Inferior parietal cortex (tissue), 1 donor: Measurements from ENCODE around the gene DGKQ.
"Not testable (repeated sequence)": the region's sequence is repeated elsewhere in the genome, so short reads cannot be mapped to it uniquely, and the experiment has no call there.

Source experiments
- DNase-seq: peaks from one replicate; pipeline ENCODE4 v3.0.0-alpha.2; 2016; ENCODE audit errors: extremely low spot score

Gene DGKQ

DNA sequence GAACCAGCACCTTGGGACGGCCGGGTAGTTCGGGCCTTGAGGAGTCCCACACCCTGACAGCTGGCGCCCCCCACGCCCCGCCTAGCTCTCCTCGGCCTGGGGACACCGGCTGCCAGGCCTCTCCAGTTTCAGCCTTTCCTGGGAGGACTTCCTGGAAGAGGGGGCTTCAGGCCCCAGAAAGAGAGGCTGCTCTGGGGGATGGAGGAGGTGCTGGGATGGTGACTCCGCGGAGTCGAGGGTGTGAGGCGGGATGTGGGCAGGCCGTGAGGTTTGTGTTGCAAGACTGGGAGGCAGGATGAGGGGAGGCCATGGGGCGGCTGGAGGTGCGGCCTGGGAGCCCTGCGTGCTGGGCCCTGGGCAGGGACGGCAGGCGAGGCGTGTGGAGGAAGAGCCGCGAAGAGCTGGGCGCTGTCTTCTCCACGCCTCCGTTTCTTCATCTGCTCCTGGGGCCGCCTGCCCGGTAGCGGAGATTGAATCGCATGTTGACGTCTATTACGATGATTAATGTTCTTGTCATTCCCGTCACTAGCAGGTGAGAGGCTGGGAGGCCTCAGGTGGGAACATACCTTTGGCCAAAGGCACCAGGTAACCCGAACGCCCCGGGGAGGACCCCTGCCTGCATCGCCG, 37.1 kb upstream of the DGKQ start:
- DNase-seq, result no peak

DNA sequence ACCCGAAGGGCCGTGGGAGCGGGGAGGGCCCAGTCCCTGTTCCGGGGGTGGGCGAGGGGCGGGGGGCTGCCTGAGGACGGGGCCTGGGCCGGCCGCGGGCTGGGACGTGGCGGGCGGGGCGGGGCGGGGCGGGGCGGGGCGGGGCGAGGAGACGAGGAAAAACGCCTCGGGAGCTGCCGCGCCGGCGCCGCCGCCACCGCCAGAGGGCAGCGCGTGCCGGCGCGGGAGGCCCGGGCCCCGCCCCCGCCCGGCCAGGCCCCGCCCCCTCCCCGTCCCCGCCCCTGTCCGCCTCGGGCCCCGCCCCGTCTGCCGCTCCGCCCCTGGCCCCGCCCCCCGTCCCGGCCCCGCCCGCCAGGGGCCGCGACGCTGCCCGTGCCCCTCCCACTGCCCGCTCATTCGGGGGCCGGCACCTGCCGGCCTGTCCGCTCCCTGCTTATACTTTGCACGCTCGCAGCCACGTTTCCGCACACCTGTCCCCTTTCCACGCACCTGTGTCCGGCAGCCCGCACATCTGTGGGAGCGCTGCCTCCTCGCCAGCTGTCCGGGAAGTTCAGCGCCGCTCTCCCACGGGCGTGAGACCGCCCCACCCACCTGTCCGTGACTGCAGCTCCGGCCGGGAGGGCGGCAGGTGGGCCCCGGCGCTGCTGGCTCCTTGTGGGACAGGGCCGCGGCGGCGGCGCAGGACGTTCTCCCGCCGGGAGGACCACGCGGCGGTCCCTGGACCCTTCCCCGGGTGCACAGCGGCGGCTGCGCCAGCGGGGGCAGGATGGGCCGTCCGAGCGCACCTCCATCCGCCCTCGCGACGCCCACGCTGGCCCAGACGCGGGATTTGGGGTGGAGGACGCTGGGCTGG, 36.4 kb upstream of the DGKQ start:
- DNase-seq, result peak; percentile 45

DNA sequence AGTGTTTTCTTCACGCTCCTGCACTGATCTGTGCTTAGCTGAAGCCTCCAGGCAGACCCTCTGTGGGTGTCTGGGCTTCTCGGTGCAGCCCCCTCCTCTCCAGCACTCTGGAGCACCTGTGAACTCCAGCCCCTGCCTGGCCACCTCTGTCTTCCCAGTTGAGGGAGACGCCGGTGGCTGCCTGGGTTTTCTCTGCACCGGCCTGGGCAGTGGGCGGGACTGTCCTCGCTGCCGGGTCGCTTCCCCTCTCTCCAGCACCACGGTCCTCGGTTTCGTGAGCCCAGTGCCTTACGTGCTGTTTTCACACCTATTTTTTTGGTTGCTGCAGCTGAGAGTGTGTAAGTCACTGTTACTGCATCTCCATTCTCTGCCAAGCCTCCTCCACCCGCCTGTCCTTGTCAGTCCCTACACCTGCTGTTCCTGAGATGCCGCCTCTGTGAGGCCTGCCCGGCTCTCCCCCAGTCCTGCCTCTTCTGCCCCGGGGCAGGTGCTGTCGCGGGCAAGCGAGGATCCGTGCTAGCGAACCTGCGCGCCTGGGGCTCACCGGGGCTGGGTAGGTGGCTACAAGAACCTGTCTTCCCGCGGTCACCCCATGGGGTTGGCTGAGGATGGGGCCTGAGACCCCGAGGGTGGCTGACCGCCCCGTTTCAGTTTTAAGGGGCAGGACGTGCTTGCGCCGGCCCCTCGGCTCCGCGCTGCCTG, 35.6 kb upstream of the DGKQ start:
- DNase-seq, result no peak

DNA sequence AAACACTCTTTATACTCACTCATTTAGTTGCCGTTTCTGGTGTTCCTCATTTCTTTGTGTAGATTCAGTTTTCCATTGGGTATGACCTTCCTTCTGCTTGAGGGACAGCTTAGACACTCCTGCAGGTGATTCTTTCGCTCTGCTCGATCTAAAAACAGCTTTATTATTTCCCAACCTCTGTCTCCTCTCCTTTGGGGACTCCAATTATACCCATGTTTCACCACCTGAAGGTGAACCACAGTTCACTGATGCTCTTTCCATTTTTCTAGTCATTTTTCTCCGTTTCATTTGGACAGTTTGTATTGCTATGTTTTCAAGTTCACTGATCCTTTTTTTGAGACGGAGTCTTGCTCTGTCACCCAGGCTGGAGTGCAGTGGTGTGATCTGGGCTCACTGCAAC, 33.5 kb upstream of the DGKQ start:
- no peak for DNase-seq

DNA sequence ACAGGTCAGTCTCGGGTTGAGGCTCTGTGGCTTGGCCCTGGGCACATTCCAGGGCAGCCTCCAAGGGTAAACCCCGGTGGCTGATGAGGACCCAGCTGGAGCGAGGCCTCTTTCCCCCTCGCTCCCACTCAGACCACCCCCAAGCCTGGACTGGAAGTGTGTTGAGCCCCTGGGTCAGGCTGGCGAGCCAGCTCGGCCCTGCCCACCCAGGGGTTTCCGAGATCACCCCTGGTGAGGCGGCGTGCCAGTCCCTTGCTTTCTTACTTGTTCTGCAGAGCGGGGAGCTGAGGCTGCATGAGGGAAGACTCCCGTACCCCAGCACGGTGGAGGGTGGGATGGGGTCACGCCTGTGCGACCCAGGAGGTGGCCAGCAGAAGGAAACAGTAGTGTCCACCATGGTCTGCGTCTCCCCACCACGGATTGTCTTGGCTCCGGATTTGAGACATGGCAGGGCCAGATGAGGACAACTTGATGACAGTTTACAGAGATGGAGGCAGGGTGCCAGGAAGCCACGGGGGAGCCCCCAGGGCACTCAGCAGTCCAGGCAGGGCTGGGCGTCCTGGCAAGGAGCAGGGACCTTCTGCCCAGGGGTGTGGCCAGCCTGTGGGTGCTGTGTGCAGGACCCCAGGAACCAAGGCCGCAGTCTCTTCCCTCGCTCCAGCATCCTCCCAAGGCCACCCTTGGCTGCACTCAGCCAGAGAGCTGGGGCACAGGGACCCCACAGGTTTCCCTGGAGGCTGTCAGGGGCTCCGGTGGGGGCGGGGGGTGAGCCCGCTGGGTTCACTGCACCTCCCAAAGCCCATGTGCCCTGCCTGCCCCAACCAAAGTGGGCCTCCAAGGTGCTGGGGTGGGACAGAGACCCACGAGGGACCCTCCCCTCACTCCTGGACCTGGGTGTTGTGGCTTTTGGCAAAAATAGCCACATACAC, 31.5 kb upstream of the DGKQ start:
- DNase-seq, result no peak

DNA sequence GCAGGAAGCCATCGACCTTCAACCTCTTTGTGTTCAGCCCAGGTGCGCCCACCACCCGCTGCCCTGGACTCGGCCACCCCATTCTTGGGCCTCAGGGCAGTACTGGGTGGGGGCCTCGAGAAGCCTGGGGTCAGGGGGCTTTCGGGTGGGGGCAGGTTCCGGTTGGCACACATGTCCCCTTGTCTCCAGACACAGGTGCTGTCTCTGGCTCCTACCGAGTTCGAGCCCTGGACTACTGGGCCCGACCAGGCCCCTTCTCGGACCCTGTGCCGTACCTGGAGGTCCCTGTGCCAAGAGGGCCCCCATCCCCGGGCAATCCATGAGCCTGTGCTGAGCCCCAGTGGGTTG, 30.7 kb upstream of the DGKQ start:
- DNase-seq, result no peak

DNA sequence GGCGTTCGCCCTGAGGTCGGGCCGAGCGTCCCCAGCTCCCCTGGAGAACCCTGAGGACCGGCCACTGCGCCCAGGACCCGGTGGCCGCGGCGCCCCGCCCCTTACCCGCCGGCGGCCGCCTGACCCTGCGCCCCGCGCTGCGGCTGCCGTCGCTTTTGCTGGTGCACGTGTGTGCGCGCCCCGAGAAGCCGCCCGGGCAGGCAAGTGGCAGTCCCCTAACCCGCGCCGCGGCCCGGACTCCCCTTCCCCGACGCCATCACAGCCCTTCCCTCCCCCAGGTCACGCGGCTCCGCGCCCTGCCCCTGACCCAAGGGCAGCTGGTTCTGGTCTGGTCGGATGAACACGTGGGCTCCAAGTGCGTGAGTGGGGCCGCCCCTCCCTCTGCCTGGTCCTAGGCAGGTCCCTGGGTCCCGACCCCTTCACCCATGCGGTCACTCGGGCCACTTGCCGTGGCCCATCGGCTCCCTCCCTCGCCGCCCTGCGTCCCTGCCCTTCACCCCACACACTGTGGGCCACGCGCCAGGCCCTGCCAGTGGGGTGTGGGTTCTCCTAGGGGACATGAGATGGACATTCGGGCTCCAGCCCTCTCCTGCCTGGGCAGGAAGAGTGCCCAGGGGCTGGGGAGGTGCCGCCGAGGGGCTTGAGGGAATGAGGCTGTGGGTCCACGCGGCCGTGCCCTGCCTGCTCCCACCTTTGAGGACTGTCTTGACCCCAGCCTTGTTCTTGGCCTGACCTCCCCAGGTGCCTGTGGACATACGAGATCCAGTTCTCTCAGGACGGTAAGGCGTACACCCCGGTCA, 30.1 kb upstream of the DGKQ start:
- no peak for DNase-seq

DNA sequence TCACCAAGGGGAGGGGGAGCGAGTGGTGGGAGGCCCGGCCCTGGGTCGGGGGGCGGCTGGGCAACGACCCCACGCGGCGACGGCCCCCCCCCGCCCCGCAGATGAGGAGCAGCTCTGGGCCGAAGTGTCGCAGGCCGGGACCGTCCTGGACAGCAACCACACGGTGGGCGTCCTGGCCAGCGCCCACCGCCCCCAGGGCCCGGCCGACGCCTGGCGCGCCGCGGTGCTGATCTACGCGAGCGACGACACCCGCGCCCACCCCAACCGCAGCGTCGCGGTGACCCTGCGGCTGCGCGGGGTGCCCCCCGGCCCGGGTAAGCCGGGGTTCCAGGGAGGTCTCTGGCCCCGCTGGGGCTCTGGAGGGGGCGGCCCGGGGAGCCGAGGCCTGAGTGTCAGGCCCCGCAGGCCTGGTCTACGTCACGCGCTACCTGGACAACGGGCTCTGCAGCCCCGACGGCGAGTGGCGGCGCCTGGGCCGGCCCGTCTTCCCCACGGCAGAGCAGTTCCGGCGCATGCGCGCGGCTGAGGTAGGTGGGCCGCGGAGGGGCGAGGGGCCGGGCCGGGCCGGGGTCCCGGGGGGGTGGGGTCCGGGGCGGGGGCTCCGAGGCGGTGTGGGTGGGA, 29.4 kb upstream of the DGKQ start:
- DNase-seq, result no peak

DNA sequence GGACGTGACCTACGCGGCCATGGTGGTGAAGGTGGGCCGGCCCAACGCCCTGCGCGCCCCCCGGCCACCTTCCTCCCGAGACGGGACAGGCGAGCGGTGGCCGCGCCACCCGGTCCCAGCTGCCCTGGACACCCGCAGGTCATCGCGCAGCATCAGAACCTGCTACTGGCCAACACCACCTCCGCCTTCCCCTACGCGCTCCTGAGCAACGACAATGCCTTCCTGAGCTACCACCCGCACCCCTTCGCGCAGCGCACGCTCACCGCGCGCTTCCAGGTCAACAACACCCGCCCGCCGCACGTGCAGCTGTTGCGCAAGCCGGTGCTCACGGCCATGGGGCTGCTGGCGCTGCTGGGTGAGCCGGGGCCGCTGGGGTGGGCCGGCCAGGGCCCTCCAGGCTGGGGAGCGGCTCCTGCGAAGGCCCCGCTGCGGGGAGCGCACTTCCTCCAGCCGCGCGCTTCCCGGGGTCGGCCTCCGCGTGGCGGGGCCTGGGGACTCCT, 28.8 kb upstream of the DGKQ start:
- no peak for DNase-seq

DNA sequence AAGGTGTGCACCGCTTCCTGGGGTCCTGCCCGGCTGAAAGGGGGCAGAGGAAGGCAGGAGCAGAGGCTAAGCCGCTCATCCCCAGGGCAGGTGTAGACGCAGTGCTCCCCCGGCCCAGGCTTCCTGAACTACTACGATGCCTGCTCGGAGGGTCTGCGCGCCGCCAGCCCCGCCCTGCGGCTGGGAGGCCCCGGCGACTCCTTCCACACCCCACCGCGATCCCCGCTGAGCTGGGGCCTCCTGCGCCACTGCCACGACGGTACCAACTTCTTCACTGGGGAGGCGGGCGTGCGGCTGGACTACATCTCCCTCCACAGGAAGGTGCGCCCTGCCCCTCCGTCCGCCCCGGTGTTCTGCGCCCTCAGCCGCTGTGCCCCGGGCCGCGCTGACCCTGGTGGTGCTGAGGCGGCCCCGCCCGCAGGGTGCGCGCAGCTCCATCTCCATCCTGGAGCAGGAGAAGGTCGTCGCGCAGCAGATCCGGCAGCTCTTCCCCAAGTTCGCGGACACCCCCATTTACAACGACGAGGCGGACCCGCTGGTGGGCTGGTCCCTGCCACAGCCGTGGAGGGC, 28.3 kb upstream of the DGKQ start:
- DNase-seq, result no peak

DNA sequence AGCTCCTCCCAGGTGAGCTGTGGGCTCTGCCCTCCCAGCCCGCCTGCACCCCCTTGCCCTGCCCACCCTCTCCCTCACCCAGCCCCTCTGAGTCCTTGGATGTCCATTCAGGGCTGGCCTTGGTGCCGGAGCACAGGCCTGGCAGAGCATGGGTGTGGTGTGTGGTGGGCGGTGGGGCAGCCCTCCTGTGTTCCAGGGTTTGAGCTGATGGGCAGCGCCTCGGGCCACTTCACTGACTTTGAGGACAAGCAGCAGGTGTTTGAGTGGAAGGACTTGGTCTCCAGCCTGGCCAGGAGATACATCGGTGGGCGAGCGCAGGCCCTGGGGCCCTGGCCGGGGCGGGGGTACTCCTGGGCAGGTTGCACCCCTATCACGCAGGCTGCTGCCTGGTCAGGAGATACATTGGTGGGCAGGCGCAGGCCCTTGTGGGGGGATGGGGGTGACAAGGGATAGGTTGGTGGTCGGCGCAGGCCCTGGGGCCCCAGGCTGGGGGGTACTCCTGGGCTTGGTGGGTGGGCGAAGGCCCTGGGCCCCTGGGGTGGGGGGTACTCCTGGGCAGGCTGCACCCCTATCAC, 27.4 kb upstream of the DGKQ start:
- no peak for DNase-seq

DNA sequence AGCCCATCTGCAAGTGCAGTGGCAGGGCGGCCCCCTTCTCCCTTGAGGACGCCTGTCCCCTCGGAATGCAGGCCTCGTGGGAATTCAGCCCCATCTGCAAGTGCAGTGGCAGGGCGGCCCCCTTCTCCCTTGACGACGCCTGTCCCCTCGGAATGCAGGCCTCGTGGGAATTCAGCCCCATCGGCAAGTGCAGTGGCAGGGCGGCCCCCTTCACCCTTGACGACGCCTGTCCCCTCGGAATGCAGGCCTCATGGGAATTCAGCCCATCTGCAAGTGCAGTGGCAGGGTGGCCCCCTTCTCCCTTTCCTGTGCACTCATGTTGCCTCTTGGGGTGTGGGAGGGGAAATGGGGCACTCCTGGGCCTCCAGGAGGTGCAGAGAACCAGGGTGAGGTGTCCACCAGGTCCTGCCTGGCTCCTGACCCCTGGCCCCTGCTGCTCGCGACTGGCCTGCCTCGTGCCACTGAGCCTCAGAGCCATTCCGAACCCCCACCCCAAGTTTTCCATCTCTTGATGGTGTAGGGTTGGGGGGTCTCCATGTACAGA, 26.6 kb upstream of the DGKQ start:
- no peak for DNase-seq

DNA sequence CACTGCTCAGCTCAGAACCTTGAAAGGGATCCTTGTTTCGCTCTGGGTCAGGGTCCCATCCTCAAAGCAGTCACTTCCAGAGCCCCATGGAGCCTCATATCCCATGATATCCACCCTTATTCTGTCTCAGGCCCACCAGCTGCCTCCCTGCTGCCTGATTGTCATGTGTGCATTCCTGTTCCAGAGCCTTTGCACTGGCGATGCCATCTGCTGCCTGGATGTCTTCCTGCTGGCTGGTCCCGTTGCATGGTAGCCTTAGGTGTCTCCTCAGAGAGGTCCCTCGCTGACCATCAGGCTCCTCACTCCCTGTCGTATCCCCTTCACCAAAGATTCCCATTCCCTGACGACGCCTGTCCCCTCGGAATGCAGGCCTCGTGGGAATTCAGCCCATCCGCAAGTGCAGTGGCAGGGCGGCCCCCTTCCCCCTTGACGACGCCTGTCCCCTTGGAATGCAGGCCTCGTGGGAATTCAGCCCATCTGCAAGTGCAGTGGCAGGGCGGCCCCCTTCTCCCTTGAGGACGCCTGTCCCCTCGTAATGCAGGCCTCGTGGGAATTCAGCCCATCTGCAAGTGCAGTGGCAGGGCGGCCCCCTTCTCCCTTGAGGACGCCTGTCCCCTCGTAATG, 26.0 kb upstream of the DGKQ start:
- not testable (repeated sequence) for DNase-seq

DNA sequence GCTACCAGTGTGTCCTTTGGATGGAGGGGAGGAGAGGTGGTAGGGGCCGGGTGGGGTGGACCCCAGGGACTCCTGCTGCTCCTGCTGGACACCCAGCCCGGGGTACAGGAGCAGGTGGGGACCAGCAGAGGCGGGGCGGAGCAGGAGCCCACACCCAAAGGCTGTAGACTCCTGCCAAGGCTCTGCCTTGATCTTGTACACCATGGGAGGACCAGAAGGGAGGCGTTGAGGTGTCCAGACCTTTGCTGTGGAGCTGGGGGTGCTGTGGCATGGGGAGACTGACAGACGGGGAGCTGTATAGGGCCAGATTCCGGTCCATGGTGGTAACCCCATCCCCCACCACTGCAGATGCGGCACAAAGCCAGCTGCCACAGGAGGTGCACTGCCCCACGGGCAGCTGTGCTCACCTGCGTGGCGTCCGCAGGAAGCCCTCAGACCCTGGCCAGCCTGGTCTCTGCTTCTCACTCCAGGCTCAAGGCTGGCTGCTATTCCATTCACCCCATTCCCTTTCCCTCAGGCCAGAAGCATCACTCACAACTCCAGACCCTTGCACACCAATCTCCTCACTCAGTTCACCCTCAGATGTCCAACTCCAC, 24.8 kb upstream of the DGKQ start:
- no peak for DNase-seq

DNA sequence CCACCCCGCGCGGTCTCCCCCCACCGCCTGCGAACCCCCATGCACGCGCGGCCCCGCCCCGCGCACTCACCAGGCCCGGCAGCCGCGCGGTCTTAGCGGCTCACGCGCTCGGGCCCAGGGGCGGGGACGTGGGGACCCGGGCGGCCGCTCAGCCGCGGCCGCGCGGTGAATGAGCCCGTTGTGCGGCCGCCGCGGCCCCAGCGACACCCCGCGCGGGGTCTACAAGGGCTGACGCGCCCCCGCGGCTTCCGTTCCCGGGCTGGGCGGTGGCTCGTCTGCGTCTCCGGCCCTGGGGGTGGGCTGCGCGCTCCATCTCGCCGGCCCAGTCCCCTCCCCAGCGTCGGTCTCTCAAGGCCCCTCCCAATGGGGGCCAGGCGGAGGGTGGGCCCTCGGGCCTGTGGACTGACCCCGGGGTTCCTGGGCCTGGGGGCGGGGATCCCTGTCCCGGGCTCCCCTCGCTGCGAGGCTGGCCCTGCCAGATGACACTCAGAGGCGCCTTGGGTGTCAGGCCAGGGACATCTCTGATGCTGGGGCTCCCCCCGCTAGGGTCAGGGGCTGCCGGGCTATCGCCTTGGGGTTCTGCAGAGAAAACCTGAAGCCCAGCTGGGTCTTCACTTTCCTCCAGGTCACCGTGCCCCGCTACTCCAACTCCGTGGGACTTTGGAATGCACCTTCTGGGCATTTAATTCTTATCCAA, 24.2 kb upstream of the DGKQ start:
- no peak for DNase-seq

DNA sequence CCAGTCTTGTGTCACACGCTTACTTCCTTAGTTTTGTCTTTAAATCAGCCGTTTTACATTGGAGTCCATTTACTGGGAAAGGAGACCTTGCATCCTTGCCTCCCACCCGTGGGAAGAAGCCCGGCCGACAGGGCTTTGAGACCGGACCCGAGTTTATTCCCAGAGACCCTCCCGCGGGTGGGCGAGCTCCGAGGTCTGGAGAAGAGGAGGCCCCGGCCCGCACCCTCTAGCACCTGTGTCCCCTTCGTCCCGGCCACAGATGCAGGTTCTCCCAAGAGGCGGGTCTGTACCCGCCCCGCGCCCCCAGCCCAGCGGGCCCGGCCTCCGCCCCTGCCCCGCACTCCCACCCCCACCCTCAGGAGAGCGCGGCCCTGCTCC, 23.6 kb upstream of the DGKQ start:
- DNase-seq, result no peak

DNA sequence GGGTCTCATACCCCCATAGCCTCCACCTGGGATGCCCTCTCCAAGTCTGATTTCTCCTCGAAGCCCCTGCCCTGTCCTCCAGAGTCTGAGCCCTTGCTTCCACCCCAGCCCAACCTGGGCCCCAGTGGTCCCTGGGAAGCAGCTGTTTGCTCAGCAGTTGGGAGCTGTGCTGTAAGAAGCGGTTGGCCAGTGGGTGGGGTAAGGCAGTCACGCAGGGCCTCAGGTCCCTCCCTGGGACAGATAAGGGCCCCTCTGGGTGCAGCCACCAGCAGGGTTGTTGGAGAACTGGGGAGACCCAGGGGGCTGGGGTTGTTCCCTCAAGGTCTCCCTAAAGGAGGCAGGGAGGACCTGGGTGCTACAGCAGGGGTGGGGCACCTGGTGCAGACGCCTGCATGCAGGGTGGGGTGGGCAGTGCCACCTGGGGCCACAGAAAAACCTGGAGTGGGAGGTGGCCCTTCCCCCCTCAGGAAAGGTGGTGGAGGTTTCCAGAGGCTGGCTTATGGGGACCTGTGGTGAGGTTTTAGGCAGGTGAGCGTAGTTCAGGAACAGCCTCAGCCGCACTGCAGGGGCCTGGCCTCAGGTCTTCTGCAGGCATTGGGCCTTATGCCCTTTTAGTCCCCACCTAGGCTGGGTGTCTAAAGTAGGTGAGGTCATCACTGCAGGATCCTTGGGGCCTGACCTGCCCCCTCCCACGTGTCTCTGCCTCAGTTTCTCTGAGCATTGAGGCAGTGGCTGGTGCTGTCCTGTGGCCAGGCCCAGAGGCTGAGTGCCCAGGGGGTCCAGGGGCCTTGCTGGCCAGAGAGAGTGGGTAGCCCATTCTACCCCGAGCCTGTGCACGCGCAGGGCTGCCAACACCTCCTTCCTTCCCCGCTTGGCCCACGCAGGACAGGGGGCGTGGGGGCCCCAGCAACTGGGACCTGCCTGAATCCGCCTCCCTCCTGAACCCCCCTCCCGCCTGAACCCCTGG, 22.9 kb upstream of the DGKQ start:
- DNase-seq, result no peak
